Muscle of leg (tissue), 11 donors: ENCODE results near the gene SLC25A18. TPM values are rescaled to one million over a fixed set of nuclear protein-coding genes. Genes with fewer than 3 reads are reported as not detected.
"Not testable (repeated sequence)": the region's sequence is repeated elsewhere in the genome, so short reads cannot be mapped to it uniquely, and the experiment has no call there.

Experiments
- DNase-seq: peaks from one replicate; pipeline ENCODE4 v3.0.0; 2013
- H3K27ac ChIP-seq: one replicate; pipeline ENCODE4 v1.5.1; 2013; ENCODE audit warnings: mild to moderate bottlenecking, low read length, control low read depth
- H3K27me3 ChIP-seq: one replicate; pipeline ENCODE4 v1.6.1; 2013; ENCODE audit warnings: low read length; ENCODE audit not compliant: control insufficient read depth, insufficient read depth
- H3K36me3 ChIP-seq: one replicate; pipeline ENCODE4 v1.6.1; 2013; ENCODE audit warnings: low read length; ENCODE audit not compliant: control insufficient read depth, insufficient read depth
- H3K4me1 ChIP-seq: one replicate; pipeline ENCODE4 v1.6.1; 2013; ENCODE audit warnings: low read length; ENCODE audit not compliant: control insufficient read depth, insufficient read depth
- H3K4me3 ChIP-seq: one replicate; pipeline ENCODE4 v1.5.1; 2013; ENCODE audit warnings: low read length, control low read depth
- H3K9me3 ChIP-seq: replicated peaks from 2 replicates; pipeline ENCODE4 v1.6.1; 2013; ENCODE audit warnings: low read depth, low read length; ENCODE audit not compliant: control insufficient read depth
- WGBS: methylation state at CpG from one replicate; pipeline ENCODE4 v1.1.5; 2013; ENCODE audit warnings: missing lambda C conversion rate; ENCODE audit not compliant: insufficient coverage; 5-methylcytosine and 5-hydroxymethylcytosine counted together
- polyA plus RNA-seq, 8 donors: library from polyadenylated mRNA; unstranded; fragments of 120-200 nt; gene quantifications; one replicate each; pipeline versions ENCODE4 v1.2.1 to v1.2.3, GENCODE V29; 2013; ENCODE audit warnings: inconsistent platforms in 1 of 8, low replicate concordance in 1 of 8; ENCODE audit not compliant: insufficient read length in 8 of 8, insufficient read depth in 1 of 8
- total RNA-seq: library from RNA; stranded (reverse); fragments of 120-200 nt; gene quantifications from one replicate; pipeline ENCODE4 v1.2.4, GENCODE V29; 2013

SLC25A18 gene
- total and polyA plus RNA-seq, 9 donors: 0.29 to 0.94 (median 0.53) TPM

- Histone ChIP-seq H3K9me3 (no peaks in the 10 kb centered on the region), H3K27me3 (no peaks in the 10 kb centered on the region)
These were observed 20.8 kb upstream of the SLC25A18 start for GRCh38 chr22:17542452-17542851.

DNA sequence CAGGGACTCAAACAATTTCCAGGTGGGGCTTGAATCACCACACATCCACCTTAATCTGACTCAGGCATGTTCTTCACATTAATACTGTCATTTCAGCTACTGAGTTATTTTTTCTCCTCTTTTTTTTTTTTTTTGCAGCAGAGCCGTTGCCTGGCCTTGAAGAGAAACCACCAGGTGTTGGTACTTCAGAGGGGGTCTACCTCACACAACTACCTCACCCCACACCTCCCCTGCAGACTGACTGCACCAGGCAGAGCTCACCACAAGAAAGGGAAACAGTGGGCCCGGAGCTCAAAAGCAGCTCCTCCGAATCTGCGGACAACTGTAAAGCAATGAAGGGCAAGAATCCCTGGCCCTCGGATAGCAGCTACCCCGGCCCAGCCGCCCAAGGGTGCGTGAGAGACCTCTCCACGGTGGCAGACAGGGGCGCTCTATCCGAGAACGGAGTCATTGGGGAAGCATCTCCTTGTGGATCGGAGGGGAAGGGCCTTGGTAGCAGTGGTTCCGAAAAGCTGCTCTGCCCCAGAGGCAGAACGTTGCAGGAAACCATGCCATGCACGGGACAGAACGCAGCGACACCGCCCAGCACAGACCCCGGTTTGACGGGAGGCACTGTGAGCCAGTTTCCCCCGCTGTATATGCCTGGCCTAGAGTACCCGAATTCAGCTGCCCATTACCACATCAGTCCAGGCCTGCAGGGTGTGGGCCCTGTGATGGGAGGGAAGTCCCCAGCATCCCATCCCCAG, 15.1 kb upstream of the SLC25A18 start:
- Histone ChIP-seq H3K27ac (no peak overlapping the region), H3K36me3 (peaks cover 51% of the 10 kb centered on the region), H3K4me1 (no peaks in the 10 kb centered on the region), H3K9me3 (no peaks in the 10 kb centered on the region), H3K27me3 (no peaks in the 10 kb centered on the region), H3K4me3 (no peak overlapping the region)
- 90% methylated on average over 18 of the region's 23 CpGs for WGBS
- no peak for DNase-seq

More at GRCh38 chr22:17542452-17542851, 20.8 kb upstream of the SLC25A18 start:
- no peak for DNase-seq
- Histone ChIP-seq H3K4me1 (no peaks in the 10 kb centered on the region), H3K27ac (no peak overlapping the region), H3K36me3 (peaks cover 46% of the 10 kb centered on the region), H3K4me3 (no peak overlapping the region)
- WGBS: 93% methylated on average over 13 of the region's 14 CpGs

DNA sequence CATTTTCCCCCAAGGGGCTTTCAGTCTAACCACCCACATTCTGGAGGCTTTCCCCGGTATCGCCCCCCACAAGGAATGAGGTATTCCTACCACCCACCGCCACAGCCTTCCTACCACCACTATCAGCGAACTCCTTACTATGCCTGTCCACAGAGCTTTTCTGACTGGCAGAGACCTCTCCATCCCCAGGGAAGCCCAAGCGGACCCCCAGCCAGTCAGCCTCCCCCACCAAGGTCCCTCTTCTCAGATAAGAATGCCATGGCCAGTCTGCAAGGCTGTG, 14.6 kb upstream of the SLC25A18 start:
- Histone ChIP-seq H3K9me3 (no peaks in the 10 kb centered on the region), H3K27me3 (no peaks in the 10 kb centered on the region), H3K36me3 (peaks cover 52% of the 10 kb centered on the region), H3K4me1 (no peaks in the 10 kb centered on the region), H3K4me3 (no peak overlapping the region), H3K27ac (no peak overlapping the region)
- WGBS: 64% methylated on average over 4 of the region's 5 CpGs
- DNase-seq: no peak

DNA sequence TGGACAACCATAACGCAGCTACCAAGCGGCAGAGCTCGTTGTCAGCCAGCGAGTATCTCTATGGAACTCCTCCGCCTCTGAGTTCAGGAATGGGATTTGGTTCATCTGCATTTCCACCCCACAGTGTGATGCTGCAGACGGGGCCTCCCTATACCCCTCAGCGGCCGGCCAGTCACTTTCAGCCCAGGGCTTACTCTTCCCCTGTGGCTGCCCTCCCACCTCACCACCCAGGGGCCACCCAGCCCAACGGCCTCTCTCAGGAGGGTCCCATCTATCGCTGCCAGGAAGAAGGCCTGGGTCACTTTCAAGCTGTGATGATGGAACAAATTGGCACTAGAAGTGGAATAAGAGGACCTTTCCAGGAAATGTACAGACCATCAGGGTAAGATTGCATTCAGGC, 14.1 kb upstream of the SLC25A18 start:
- Histone ChIP-seq H3K36me3 (peaks cover 49% of the 10 kb centered on the region), H3K9me3 (no peaks in the 10 kb centered on the region), H3K27ac (no peak overlapping the region), H3K4me3 (no peak overlapping the region), H3K27me3 (no peaks in the 10 kb centered on the region), H3K4me1 (no peaks in the 10 kb centered on the region)
- 81% methylated on average over 3 of the region's 10 CpGs for WGBS
- no peak for DNase-seq

GRCh38 chr22:17549655-17550054, 13.6 kb upstream of the SLC25A18 start:
- 89% methylated on average over 2 of the region's 5 CpGs for WGBS
- Histone ChIP-seq H3K4me1 (no peaks in the 10 kb centered on the region), H3K4me3 (no peak overlapping the region), H3K36me3 (peaks cover 53% of the 10 kb centered on the region), H3K9me3 (no peaks in the 10 kb centered on the region), H3K27ac (no peak overlapping the region), H3K27me3 (no peaks in the 10 kb centered on the region)
- DNase-seq: no peak

DNA sequence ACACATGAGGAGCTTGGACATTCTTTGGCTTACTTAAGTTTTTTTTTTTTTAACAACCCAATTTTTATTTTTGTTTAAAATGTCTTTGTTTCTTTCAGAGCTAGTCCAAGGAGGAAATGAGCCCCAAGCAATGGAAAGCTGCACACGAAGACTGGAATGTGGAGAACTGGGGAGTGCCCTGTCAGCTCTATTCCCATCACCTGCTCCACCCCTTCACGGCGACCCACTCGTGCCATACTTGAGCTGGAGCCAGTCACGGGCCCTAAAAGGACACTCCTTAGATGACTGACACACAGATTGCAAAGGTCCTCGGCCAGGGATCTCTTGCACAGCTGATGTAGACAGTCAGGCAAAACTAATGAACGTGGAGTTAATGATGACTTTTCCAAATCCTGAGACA, 10.6 kb upstream of the SLC25A18 start:
- DNase-seq: peak; percentile 22
- 76% methylated on average over 4 of the region's 7 CpGs for WGBS
- H3K9me3 ChIP-seq: no peaks in the 10 kb centered on the region
- H3K4me1 ChIP-seq: no peaks in the 10 kb centered on the region
- H3K27me3 ChIP-seq: no peaks in the 10 kb centered on the region
- peak overlapping the region; percentile 55 for H3K27ac ChIP-seq
- H3K36me3 ChIP-seq: peaks cover 60% of the 10 kb centered on the region
- H3K4me3 ChIP-seq: no peak overlapping the region

DNA sequence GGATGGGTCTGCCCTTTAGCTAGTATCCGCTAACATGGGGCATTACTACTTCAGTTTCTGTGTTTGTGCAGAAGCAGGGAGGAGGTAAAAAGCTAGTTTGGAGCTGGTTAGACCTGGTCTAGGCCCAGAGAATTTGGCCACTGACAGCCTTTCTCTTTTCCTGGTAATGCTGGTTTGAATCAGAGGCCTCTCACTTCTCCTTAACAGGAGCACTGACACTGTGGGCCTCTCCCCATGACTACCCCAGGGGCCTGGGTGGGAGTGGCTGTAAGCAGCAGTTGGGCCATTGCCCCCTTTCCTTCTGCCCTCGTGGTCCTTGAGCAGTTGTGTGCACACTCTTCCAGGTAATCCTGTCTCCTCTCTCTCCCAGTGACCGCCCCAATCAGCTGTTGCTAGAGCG, 8.5 kb upstream of the SLC25A18 start:
- no peak for DNase-seq
- Histone ChIP-seq H3K27me3 (no peaks in the 10 kb centered on the region), H3K4me3 (no peak overlapping the region), H3K9me3 (no peaks in the 10 kb centered on the region), H3K27ac (no peak overlapping the region), H3K36me3 (peaks cover 49% of the 10 kb centered on the region), H3K4me1 (no peaks in the 10 kb centered on the region)
- 100% methylated on average over 1 of the region's 4 CpGs for WGBS

- Histone ChIP-seq H3K27me3 (no peaks in the 10 kb centered on the region), H3K4me1 (peaks cover 16% of the 10 kb centered on the region), H3K27ac (no peak overlapping the region), H3K9me3 (no peaks in the 10 kb centered on the region), H3K4me3 (no peak overlapping the region), H3K36me3 (peaks cover 27% of the 10 kb centered on the region)
- 95% methylated on average over 10 of the region's 10 CpGs for WGBS
- DNase-seq: no peak
These were observed 4.1 kb upstream of the SLC25A18 start for GRCh38 chr22:17559188-17559587.

DNA sequence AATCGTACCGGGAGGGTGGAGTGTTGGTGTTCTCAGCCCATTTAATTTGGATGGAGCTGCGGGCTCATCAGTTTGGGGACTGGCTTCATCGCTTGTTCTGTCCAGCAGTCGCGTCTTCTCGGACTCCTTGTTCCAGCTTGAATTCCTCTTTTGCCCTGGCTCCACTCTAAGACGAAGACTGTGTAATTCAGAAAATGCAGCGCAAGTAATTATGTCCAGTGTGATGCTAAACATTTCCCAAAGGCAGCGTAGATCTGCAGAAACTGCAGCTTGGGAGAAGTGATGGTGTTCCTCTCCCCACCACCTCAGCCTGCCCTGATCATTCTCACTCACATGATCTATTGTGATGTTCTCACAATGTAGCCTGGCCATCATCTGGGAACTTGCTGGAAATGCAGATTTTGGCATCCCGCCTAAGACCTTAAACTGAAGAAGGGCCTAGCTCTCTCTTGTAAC, 666 bp downstream of the SLC25A18 start:
- H3K9me3 ChIP-seq: no peaks in the 10 kb centered on the region
- peak; percentile 93 for DNase-seq
- 60% methylated on average over 10 of the region's 11 CpGs for WGBS
- no peak overlapping the region for H3K4me3 ChIP-seq
- H3K36me3 ChIP-seq: peaks cover 2% of the 10 kb centered on the region
- H3K4me1 ChIP-seq: peaks cover 18% of the 10 kb centered on the region
- peak overlapping the region; percentile 74 for H3K27ac ChIP-seq
- H3K27me3 ChIP-seq: no peaks in the 10 kb centered on the region

DNA sequence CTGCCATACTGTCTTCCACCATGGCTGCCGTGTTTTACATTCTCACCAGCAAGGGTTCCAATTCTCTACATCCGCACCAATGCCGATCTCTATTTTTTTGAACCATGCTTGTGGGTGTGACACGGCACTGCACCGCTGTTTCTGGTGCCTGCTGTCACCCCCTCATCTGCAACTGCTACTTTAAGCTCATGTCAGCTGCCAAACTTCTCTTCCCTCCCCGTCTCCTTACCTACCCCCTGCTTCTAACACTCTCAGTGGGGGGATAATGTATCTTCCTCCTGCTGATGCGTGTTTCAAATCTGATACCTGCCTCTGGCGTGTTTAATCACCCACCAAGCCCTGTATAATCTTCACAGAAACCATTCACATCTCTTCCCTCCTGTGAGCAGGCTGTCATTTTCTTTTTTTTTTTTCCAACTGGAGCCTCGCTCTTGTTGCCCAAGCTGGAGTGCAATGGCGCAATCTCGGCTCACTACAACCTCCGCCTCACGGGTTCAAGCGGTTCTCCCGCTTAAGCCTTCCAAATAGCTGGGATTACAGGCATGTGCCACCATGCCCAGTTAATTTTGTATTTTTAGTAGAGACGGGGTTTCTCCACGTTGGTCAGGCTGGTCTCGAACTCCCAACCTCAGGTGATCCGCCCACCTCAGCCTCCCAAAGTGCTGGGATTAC, 2.9 kb downstream of the SLC25A18 start:
- peaks cover 36% of the 10 kb centered on the region for H3K4me1 ChIP-seq
- DNase-seq, H3K27me3 ChIP-seq, H3K27ac ChIP-seq, H3K9me3 ChIP-seq, H3K36me3 ChIP-seq, H3K4me3 ChIP-seq: not testable (repeated sequence)
- 89% methylated on average over 17 of the region's 19 CpGs for WGBS
